ENCODE results near the gene PTPN4. TPM values are rescaled to one million over a fixed set of nuclear protein-coding genes. Genes with fewer than 3 reads are reported as not detected.

The PTPN4 gene
- total and polyA plus RNA-seq, 12 donors = 5.2 to 56.5 (median 40.6) TPM

DNA sequence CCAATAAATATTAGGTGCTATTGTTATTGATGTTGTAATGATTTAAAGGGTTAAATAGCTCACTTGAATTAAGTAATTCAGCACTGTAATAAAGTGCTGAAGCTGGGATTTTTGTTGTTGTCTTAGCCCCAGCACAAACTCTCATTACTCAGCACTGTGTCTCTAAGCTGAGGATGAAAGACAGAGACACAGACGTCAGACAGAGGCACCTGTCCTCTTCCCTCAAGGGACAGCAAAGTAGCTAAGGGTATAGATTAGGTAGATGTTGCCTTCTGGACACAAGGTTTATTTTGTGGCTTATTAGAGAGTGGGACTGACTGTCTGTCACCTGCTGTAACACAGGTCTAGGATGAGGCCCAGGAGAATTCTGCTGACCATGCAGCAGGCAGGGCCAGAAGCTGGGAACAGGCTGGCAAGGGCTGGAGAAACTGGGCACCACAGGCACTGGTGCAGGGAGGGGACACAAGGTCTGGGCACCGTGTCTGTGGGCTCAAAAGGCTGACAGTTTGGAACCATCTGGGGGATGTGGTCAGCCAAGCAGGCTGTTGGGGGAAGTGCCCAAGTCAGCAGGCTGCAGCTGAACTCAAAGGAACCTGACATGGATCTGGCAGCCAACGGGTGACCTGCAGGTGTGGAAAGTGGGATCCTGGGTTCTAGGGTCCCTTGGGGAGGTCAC, 20.0 kb upstream of the PTPN4 start:
- intact Hi-C loops (cut with DNase I) = no loop called here
- no peak for DNase-seq
- no peak overlapping the region for H3K27ac ChIP-seq
- H3K9me3 ChIP-seq (replicated peaks in 1 of 3) = no peaks in the 10 kb centered on the region
- H3K27me3 ChIP-seq = no peaks in the 10 kb centered on the region
- TF ChIP-seq POLR2A (IDR thresholded peaks at IDR 0.05) = no peak
- TF ChIP-seq CTCF (IDR thresholded peaks at IDR 0.05) = no peak
- H3K36me3 ChIP-seq (replicated peaks in 1 of 2) = no peaks in the 10 kb centered on the region
- WGBS, 4 donors = 57 to 75% (median 67%) methylated on average over 3 of the region's 3 CpGs
- no peaks in the 10 kb centered on the region for H3K4me1 ChIP-seq (replicated peaks in 1 of 2)
- H3K4me3 ChIP-seq = no peak overlapping the region

GRCh38 chr2:119741001-119741400, 18.7 kb upstream of the PTPN4 start:
- DNase-seq = no peak
- Histone ChIP-seq H3K9me3 (replicated peaks in 1 of 3) (no peaks in the 10 kb centered on the region), H3K4me1 (replicated peaks in 1 of 2) (no peaks in the 10 kb centered on the region), H3K36me3 (replicated peaks in 1 of 2) (no peaks in the 10 kb centered on the region), H3K27me3 (no peaks in the 10 kb centered on the region), H3K4me3 (no peak overlapping the region), H3K27ac (no peak overlapping the region)
- intact Hi-C loops (cut with DNase I) = no loop called here
- 78 to 95% (median 91%) methylated on average over 3 of the region's 3 CpGs for WGBS, 4 donors
- no peak for TF ChIP-seq POLR2A (IDR thresholded peaks at IDR 0.05)
- TF ChIP-seq CTCF (IDR thresholded peaks at IDR 0.05) = no peak

DNA sequence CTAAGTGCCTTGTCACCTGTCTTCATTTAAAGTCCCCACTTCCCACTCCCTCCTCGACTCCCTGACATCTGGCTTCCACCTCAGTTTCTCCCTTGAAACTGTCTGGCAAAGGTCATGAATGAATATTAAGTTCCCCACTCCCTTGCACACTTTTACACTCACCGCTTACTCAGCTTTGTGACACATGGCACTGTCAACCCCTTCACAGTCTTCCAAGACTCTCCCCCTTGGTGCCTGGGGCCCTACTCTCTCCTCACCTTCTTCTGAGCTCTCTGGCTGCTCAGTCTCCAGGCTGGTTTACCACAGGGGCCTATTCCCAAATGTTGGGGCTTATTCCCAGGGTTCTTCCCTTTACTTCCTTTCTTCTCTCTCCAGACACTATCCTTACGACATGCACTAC, 17.9 kb upstream of the PTPN4 start:
- TF ChIP-seq CTCF (IDR thresholded peaks at IDR 0.05) (no peak), POLR2A (IDR thresholded peaks at IDR 0.05) (no peak)
- no peaks in the 10 kb centered on the region for H3K9me3 ChIP-seq (replicated peaks in 1 of 3)
- H3K36me3 ChIP-seq (replicated peaks in 1 of 2) = no peaks in the 10 kb centered on the region
- WGBS, 4 donors = 84 to 96% (median 88%) methylated on average over 3 of the region's 3 CpGs
- H3K27ac ChIP-seq = no peak overlapping the region
- H3K4me1 ChIP-seq (replicated peaks in 1 of 2) = no peaks in the 10 kb centered on the region
- intact Hi-C loops (cut with DNase I) = no loop called here
- no peak overlapping the region for H3K4me3 ChIP-seq
- DNase-seq = no peak
- no peaks in the 10 kb centered on the region for H3K27me3 ChIP-seq

- DNase-seq = no peak
- TF ChIP-seq POLR2A (IDR thresholded peaks at IDR 0.05) = no peak
- TF ChIP-seq CTCF (IDR thresholded peaks at IDR 0.05) = no peak
- H3K36me3 ChIP-seq (replicated peaks in 1 of 2) = no peaks in the 10 kb centered on the region
- intact Hi-C loops (cut with DNase I) = no loop called here
- H3K4me3 ChIP-seq = no peak overlapping the region
- no peaks in the 10 kb centered on the region for H3K9me3 ChIP-seq (replicated peaks in 1 of 3)
- 70 to 86% (median 78%) methylated on average over 2 of the region's 2 CpGs for WGBS, 4 donors
- H3K27me3 ChIP-seq = no peaks in the 10 kb centered on the region
- H3K4me1 ChIP-seq (replicated peaks in 1 of 2) = no peaks in the 10 kb centered on the region
- H3K27ac ChIP-seq = no peak overlapping the region
Measured at GRCh38 chr2:119744335-119744939, 15.3 kb upstream of the PTPN4 start.

Measured in adrenal gland (tissue), 12 donors.